ENCODE data around the gene EIF4G2.

EIF4G2 gene

DNA sequence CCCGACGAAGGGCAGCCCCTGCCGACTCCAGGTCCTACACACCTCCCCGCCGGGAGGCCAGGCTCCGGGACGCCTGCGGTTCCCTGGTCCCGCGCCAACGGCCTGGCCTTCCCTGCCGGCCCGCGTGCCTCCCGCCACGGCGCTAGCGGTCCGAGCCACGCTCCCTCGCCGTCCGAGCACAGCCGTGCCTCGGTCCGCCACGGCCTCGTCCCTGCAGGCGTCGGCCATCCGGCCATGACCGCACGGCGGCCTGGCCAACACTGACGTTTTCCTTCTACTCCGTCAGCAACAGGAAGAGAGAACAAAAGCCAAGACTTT lies 532 bp downstream of the EIF4G2 start:
- DNase-seq (ENCODE audit: low read depth), result no peak

- peak; percentile 17 for DNase-seq (ENCODE audit: low read depth)
These were observed 1.1 kb downstream of the EIF4G2 start for GRCh38 chr11:10807493-10808234.

DNA sequence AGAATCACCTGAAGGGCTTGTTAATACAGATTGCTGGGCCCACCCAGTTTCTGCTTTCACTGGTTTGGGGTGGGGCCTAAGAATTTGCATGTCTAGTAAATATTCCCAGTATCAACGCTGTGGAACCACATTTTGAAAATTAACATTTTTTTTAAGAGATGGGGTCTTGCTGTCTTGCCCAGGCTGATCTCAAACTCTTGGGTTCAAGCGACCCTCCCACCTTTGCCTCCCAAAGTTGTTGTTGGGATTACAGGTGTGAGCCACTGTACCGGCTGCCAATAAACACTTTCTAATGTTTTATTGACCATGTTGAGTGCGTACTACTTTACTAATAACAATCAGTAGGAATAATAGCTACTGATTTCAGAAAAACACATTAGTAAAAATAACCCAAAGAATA lies 2.5 kb downstream of the EIF4G2 start:
- DNase-seq (ENCODE audit: low read depth), result no peak

- DNase-seq (ENCODE audit: low read depth), result no peak
These were observed 3.0 kb downstream of the EIF4G2 start for GRCh38 chr11:10805741-10806140.

- DNase-seq (ENCODE audit: low read depth), result no peak
These were observed 5.0 kb downstream of the EIF4G2 start for GRCh38 chr11:10803676-10804075.

- DNase-seq (ENCODE audit: low read depth), result no peak
These were observed 8.4 kb downstream of the EIF4G2 start for GRCh38 chr11:10800292-10800691.

- no peak for DNase-seq (ENCODE audit: low read depth)
These were observed 10.3 kb downstream of the EIF4G2 start for GRCh38 chr11:10798330-10798928.

DNA sequence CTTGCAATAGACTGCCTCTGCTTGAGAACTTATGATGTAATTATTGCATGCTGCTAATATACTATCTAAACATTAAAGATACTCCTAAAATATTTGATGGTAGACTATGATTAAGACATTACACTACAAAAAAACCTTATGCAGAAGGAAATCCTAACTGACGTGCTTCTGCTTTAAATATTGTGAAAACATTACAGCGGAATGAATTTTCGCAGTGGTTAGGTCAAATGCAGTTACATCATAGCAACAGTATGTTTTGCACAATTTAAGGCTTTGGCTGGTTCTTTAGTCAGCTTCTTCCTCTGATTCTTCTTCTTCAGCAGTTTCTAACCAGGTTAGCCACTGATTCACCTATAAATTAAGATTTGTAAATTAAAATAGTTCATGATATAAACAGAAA lies 11.2 kb downstream of the EIF4G2 start:
- DNase-seq (ENCODE audit: low read depth), result no peak

DNA sequence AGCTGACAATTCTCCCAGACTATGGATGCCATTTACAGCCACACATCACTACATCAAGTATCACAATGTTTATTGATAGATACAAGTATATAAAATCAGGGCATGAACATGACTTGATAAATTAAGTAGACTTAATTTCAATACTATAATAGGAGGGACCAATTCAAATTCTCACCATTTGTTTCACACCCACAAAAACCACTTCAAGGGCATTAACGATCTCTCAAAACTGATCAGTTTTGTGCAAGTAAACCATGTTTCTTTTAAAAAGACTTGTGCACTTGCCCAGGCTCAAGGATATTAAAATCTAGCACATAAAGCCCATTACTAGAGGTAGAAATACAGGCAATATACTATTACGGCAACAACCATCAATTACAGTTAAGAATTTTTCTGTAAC lies 11.7 kb downstream of the EIF4G2 start:
- no peak for DNase-seq (ENCODE audit: low read depth)

DNA sequence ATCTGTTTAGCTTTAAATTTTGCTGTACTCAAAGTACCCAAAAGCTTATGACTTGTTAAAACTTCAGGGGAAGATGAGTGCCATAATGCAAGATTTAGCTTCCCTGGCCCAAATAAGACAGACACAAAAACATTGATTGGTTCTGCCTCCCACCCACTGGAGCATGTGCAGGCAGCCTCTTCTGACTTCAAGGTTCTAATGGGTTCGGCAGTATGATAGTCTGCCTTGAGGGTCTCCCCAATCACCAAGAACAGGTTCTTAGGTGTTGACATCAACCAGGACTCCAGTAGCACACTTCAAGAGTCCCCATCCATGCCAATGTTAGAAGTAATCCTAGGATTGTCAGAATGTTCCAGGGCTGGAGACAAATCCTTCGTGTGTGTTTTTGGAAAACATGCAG lies 12.5 kb downstream of the EIF4G2 start:
- DNase-seq (ENCODE audit: low read depth), result no peak

DNA sequence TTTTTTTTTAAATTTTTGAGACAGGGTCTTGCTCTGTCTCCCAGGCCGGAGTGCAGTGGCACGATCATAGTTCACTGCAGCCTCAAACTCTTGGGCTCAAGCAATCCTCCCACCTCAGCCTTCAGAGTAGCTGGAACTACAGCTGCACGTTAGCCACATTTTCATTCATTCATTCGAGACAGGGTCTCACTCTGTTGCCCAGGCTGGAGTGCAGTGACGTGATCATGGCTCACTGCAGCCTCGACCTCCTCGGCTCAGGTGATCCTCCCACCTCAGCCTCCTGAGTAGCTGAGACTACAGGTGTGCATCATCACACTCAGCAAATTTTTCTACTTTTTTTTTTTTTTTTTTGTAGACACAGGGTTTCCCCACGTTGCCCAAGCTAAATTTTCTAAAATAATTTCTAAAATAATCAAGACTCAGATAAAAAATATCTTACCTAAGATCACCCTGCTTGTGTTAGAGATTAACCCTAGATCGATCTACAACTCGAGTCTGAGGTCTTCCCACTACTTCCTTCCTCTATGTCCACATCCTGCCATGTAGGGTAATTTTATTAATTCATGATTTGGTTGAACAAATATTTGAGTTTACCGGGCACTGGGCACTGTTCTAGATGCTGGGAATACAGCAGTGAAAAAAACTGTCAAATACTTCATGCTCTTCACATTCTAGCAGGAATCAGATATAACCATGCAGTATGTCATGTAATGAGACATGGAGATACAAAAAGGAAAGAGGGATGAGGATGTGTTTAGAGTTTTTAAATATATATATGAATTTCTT lies 15.1 kb downstream of the EIF4G2 start:
- DNase-seq (ENCODE audit: low read depth), result no peak

DNA sequence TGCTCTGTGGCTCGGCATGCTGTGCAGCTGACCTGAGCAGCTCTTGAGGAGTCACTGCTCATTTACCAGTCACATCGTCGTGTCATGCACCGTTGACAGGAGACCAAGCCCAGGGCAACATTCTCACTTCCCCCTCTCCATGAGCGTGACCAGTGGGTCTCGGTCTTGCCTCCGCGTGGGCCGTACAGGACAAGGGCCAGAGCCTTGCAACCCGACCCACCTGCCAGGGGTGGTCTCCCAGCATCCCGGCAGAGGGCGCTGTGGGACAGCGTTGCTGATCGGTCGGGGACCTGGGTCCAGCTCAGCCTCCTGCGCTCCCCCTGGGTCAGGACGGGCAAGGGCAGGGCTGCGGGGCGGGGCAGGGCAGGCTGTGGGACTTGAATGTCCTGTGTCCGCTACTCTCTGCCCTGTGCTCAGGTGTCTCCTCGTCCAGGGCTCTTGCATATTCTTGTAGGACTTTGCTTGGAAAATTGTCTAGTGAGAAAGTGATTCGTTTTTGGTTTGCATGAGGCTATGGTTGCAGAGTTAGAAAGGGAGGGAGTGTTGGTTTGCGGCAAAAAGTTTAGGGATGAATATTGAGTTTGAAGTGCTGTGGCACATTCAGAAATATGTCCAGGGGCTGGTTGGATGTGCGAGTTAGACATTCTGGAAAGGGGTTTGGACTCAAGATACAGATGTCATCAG lies 16.2 kb downstream of the EIF4G2 start:
- peak; percentile 84 for DNase-seq (ENCODE audit: low read depth)

DNA sequence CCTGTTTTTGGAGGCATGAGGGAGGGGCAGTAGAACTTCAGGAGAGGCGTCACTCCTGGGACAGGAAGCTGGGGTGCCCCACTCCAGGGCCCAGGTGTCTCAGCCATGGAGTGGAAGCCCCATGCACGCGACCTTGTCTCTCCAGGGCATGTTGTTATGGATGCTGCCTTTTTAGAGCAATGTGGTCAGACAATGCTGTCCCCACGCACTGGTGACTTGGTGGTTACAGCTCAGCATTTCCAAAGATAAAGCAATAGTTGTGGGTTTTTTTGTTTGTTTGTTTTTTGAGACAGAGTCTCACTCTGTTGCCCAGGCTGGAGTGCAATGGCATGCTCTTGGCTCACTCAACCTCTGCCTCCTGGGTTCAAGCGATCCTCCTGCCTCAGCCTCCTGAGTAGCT lies 22.3 kb downstream of the EIF4G2 start:
- DNase-seq (ENCODE audit: low read depth), result no peak

DNA sequence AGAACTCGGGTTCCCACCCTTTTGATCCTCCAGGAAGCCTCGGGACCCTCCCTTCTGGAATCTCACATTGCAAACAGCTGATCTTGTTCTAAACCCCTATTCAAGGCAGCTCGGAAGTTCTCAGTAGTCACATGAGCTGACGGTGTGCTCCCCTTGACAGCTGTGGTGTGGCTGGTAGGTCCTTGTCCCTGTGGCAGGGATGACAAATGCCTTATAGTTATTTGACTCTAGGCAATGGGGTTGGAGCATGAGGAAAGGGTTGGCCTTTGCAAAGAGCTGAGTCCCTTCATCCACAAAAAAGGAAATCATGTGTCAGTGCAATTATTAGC lies 23.6 kb downstream of the EIF4G2 start:
- no peak for DNase-seq (ENCODE audit: low read depth)

DNA sequence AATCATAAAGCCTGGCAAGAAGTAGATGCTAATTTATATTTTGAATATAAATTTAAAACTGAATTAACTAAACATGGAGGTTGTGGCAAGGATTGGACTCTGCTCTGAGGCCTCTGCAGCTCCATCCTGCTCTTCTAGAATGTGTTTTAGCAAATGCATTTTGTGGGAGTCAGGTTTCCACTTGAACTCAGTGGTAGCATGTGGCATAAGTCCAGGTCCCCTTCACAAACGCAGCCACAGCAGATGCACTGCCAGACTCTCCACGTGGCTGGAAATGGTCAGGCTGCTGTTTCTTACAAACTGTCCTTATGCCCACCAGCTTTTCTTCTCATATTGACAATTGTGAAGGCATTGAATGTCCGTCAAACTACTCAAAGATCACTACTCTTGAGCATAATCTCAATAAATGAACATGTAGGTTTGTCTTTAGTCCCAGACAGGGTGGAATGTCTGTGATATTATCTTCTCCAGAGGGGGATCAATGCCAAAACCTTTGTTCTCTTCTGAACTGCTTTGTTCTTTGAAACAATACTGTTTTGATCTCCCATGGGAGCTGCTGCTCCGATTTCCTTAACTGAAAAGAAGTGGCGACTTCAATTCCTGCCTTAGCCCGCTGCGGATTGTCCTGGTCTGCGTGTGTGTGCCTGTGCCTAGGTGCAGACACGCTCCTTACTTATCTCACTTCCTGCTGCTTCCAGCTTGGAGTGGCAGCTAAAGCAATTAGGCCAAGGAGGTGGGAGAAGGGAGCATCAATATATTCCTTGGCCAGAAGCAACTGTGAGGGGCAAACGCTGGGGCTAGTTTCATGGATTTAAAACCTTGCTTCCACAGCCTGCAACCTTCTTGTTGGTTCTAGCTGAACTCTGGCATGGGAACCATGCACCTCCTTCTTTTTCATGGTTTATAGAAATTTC lies 24.2 kb downstream of the EIF4G2 start:
- no peak for DNase-seq (ENCODE audit: low read depth)

- DNase-seq (ENCODE audit: low read depth), result no peak
These were observed 28.7 kb downstream of the EIF4G2 start for GRCh38 chr11:10780040-10780439.

- no peak for DNase-seq (ENCODE audit: low read depth)
These were observed 29.6 kb downstream of the EIF4G2 start for GRCh38 chr11:10779086-10779485.

DNA sequence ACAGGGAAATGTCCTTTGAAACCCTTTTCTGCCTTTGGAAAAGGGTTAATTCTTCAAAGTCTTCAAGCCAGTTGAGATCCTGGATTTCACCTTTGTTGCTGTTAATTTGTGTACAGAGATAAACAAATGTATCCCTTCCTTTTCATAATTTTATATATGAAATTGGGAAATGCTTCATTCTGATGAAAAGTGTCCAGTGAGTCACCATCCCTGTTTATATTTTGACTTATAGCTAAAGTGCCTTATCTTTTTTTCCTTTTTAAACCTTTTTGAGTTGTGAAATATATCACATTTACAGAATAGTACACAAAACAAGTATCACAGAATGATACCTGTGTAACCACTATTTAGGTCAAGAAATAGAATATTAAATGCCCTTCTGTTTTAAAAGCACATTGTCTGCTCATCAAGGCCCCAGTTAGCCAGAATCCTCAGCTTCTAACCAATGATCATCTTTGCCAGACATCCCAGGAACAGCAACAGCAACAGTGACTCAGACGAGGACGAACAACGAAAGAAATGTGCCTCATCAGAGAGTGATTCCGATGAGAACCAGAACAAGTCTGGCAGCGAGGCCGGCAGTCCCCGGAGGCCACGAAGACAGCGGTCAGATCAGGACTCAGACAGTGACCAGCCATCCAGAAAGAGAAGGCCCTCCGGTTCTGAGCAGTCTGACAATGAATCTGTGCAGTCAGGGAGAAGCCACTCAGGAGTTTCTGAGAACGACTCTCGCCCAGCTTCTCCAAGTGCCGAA lies 30.3 kb downstream of the EIF4G2 start:
- no peak for DNase-seq (ENCODE audit: low read depth)

DNA sequence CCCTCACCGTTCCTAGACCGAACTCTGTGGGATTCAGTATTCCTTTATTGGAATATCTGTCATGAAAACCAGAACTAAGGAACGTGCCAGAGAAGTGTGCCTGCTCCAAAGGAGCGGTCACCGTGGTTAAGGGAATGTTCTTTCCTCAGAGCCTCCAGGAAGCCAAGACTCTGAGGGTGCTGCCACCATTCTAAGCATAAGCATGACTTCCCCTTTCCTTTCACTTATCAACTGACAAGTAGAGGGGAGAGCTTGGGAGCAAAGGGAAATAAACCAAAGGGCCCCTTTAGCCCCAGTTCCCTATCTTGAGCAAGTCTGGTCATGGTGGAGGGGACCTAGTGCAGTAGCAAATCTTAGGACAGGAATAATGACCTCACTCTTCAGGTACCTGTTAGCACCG lies 30.9 kb downstream of the EIF4G2 start:
- no peak for DNase-seq (ENCODE audit: low read depth)

DNA sequence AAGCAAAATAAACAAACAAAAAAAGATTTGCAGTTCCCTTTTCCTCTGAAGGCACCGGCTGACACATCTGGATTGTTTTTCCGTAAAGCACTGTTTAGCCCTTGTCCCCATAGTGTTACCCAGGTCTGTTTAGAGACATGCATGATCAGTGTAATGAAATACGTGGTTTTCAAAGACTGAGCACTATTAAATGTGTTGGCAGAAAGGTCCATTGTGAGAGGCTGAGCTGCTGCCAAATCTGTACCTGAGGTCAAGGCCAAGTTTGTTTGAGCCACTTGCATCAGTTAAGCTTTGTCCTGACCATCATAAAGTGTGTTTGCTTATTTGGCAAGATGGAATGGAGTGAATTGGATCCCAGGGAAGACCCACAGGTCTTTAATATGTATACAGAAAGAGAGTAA lies 31.3 kb downstream of the EIF4G2 start:
- no peak for DNase-seq (ENCODE audit: low read depth)

DNA sequence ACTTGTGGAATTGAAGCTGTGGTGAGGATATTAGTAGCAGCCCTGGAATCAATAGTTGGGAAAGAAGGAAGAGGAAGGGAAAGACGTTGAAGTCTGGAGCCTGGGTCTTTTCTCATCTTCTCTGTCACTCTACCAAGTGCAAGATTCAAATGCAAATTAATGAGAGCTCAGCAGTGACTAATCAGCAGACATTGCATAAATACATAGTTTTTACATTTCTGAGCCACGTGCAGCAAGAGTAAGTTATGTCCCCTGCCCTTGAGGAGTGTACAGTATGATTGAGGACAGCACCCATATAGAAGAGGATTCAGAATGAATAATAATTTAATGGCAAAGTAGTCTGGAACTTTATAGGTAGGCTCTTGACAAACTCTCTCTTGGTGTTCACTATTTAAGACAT lies 33.9 kb downstream of the EIF4G2 start:
- DNase-seq (ENCODE audit: low read depth), result no peak

All from stimulated activated CD8-positive, alpha-beta memory T cell treated with anti-CD3 and anti-CD28 coated beads, Interleukin-7, amount 100 ng/mL, for 24 hours (primary cell).